GM19324 (cell line): ENCODE data around the gene USH1G.
"Not testable (repeated sequence)": the region's sequence is repeated elsewhere in the genome, so short reads cannot be mapped to it uniquely, and the experiment has no call there.

ENCODE experiments used
- ATAC-seq: cut with Tn5 transposase; IDR thresholded peaks from one replicate; pipeline ENCODE4 v1.9.1; 2021; ENCODE audit warnings: mild to moderate bottlenecking, moderate library complexity; ENCODE audit not compliant: unreplicated experiment, low FRiP score

USH1G gene

DNA sequence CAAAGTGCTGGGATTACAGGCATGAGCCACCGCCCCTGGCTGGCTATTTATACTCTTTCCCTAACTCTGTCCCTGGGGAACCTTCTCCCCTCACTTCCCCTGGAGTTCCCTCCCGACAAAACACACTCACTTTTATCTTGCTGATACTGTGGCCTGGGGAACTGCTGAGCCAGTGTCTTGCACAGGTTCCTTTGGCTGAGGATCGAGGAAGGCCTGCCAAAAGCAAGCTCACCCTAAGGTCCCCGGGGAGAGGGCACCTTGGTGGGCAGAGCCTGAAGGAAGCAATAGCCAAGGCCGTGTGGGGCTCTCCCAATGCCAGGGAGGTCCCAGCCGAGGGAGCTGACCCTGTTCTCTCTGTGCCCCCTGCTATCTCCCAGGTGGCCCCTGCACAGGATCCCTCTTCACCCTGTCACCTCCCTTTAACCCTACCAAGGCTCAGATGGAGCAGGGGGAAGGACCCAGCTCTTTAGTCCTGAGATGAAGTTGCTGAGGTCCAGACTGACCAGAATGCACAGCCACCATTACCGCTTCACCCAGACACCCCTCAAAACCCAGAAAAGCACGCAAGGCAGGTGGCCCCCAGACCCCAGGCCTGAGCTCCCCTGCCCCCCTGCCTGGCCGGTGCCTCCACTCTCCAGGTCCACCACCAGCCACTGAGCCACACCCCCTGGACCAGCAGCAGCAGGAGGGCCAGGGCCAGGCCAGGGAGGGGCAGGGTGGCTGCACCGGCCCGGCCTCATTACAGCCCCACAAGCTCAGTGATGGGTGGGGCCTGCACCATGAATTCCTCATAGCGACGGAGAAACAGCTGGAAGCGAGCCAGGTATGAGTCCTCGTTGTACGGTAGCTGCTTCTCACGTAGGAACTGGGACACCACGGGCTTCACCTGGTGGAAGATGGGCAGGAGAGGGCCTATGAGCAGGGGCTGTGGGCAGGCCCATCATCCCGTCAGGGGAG lies 45.2 kb downstream of the USH1G start:
- no peak for ATAC-seq

DNA sequence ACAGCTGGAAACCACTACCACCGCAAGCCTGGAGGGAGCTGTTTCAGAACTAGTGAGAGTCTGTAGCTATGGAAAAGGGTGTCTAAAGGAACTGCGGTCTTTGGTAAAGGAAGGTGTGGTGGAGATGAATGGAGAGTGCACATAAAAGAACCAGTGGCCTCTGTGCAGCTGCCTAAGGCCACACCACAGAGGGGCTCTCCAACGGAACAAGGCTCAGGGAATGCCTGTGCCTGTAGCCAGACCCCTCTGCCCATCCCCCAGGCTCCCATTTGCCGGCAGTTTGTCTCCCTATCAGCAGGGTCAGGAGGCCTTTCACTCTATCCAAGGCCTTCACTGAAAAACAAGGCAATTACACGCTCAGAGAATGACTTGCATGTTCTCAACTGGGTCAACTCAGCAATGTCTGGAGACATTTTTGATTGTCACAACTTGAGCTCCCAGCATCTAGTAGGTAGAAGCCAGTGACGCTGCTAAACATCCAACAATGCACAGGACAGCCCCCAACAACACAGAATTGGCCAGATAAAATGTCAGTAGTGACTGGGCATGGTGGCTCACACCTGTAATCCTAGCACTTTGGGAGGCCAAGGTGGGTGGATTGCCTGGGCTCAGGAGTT lies 47.0 kb downstream of the USH1G start:
- ATAC-seq, result no peak

DNA sequence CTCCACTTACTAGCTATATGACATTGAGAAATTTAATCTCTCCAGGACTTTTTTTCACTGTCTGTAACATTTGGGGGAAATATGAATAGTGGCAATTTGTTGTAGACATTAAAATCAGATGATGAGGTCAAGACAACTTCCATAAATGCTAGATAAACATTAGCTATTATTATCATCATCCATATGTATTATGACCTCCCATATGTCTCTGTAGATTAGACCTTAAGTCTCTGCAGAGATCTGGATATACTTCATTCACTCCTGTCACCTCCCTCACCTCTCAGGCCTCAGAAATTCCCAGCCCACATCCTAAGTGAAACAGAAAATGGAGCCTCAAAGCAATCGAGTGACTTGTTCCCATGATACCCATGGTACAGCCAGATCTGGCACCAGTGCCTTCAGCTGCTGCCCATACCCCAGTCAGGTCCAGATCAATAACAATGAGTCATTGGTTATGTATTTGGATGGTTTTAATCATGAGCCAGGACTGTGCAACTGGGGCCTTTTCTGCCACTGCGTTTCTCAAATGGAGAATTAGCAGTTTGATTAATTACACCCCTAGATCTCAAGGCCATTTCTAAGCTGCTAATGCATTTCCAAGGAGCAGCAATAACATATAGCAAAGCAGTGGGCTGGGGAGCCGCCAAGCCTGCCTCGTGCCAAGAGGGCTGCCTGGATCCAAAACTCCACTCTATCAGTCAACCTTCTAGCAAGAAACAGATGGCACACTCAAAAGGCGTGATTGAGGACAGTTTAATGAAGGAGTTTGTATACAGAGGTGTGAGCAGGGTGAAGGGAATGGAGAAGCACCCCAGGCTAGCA lies 47.7 kb downstream of the USH1G start:
- ATAC-seq, result no peak

DNA sequence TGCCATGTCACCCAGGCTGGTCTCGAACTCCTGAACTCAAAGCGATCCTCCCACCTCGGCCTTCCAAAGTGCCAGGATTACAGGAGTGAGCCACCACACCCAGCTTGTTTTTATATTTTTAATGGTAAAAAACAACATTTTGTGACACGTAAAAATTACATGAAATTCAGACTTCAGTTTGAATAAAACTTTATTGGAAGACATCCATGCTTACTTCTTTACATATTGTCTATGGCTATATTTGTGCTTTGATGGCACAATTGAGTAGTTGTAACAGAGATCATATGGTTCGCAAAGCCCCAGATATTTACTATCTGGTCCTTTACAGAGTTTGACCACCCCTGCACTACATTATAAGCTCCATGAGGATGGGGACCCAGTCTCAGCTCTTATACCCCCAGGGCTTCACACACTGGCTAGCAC lies 48.4 kb downstream of the USH1G start:
- ATAC-seq, result no peak

DNA sequence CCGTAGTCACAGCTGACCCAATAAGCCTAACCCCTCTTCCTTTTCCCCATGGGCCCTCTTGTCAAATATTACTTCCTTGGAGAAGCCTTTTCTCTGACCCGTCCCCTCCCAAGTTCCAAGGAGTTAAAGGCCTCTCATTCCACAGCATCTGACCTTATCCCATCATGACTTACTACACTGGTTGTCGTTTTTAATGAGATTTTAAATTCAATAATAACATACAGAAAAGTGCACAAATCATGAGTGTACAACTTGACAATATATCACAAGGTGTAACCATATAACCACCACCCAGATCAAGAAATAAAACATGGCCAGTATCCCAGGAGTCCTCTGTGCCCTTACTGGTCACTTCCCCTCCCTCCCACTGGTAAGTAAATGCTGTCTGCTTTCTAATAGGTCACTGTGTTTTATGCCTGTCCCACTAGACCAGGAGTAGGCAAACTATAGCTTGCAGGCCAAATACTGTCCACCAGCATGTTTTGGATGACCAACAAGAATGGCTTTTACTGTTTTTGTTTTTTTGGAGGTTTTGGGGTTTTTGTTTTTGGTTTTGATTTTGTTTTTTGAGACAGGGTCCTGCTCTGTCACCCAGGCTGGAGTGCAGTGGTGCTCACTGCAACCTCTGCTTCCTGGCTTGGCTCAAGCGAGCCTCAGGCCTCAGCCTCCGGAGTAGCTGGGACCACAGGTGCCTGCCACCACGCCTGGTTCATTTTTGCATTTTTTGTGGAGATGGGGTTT lies 49.0 kb downstream of the USH1G start:
- no peak for ATAC-seq

DNA sequence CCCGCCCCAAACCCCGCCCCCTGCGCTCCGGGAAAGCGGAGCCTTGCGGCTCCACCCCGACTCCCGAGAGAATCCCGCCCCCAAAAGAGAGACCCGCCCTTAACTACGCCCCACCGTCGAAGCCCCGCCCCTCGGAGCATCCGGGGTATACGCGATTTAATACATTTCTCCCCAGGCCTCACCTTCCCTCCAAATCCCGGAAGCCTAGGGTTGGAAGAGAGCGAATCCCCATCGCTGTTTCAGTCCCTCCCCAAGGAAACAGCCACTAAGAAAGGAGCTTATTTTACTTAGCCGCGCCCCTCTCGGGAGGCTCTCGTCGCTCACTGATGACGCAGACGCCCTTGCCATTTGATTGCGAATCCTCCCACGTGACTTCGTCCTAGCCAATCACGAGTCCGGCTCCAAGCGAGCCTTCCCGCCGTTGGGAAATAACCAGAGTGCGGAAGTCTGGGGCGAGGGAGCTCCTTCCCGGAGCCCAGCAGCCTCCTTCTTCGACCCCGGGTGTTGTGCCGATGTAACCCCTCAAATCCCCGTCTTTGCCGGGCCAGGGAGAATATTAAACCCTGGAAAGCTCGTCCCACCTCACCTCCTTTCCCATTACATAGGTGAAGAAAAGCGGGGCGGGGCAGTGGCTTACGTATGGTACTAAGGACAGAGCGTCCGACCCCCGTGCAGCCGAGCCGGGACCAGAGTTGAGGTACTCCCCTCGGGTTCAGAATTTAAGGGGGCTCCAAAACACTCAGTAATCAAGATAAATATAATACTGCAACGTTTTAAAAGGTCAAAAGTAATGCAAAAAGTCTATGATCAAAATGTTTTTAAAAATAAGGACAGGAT lies 49.8 kb downstream of the USH1G start:
- ATAC-seq, result peak; percentile 95

DNA sequence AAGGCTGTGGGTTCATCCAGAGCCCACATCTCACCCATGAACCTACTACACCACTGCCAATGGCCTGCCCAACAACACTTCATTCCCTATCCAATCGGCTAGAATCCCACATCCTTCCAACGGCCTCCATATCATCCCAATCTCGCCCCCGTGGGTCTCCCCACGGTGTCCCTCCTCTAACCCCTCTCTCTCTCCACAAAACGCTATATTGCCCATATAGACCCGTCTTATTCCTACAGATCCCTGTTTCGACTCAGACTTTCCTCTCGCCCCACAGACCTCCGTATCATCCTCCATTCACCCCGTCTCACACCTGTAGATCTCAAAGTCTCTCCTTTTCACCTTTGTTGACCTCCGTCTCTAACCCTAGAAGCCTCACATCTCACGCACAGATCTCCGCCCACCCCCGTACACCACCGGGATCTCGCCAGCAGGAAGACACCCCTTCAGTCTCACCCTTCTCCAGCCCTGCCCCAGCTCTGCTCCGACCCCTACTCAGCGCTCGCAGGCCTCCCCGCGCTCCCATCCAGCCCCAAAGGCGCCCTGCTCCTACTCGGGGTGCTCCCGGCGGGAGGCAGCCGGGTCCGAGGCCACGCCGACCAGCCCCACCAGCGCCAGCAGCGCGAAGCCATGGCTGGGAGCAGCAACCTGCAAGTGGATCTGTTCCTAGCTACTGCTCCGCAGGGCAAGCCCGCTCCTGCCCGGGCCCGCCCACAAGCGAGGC lies 50.6 kb downstream of the USH1G start, which contains the start of gene FDXR:
FDXR (minus strand) TSS at position 682 of the 724 bp plus-strand sequence; CDS start at position 632, 50 bp downstream.
- peak; percentile 24 for ATAC-seq

DNA sequence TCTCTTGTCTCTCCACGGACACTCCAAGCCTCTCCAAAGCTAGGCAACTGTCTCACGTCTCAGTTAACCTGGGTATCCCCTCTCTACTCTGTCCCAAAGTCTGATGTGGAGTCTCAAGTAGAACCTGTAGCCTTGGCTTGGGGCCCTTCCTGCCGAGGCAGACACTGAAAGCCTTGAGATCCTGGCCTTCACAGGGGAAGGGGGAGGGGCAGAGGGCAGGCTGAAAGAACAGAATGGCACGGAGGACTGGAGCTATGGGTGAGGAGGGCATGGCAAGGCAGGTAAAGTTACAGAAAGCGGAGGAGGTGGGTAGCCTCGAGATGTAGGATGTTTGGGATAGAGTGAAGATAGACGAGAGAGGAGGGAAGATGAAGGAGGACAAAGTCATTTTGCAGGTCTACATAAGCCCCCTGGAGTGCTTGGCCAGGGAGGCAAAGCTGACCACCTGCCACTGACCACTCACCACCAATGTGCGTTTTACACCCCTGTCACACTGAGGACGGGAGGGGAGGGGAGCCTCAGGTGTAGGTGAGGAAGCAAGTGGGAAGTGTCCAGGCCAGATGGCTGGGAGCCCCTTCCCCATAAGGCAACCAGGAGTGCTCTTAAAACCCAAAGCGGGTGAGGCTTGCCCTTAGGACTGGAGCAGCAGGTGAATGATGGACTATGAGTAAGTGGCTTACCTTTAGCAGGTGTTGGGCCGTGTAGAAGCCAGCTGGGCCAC lies 51.5 kb downstream of the USH1G start:
- no peak for ATAC-seq

DNA sequence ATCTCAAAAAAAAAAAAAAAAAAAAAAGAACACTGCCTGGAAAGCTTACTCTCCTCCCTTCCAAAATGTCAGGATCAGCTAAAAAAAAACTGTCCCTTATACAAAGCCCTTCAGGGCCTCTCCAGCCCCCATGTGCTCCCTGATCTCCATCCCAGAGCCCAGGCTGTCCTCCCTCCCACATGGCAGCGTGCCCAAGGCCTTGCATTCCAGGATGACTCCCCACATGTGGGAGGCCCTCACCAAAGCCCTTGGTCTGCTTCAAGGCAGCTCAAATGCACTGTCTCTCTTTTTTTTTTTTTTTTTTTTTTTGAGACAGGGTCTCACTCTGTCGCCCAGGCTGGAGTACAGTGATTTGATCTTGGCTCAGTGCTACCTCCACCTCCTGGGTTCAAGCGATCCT lies 52.5 kb downstream of the USH1G start:
- no peak for ATAC-seq

DNA sequence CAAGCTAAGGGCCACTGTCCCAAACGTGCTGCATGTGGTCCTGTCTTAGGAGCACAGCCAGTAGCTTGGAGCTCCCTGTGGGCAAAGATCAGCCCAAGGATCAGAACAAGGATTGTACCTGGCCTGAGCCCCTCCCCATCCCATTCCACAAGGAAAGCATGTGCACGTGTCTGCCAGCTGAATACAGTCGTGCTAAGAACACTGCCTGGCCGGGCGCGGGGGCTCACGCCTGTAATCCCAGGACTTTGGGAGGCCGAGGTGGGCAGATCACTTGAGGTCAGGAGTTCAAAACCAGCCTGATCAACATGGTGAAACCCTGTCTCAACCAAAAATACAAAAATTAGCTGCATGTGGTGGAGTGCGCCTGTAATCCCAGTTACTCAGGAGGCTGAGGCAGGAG lies 53.0 kb downstream of the USH1G start:
- not testable (repeated sequence) for ATAC-seq

DNA sequence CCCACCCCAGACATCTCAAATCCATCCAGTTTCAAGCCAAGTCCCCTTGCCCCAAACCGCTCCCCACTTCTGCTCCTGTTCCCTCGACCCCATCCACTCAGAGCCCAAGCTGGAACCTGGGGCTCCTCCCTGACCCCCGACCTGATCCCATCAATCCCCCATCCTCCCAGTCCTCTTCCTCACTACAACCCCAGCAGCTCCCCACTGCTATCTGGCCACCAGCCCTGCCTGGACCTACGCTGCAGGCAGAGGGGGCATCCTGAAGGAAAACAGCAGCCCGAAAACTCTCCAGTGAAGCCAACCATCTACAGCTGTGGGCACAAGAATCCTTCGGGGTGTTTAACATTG lies 54.2 kb downstream of the USH1G start:
- ATAC-seq, result no peak

DNA sequence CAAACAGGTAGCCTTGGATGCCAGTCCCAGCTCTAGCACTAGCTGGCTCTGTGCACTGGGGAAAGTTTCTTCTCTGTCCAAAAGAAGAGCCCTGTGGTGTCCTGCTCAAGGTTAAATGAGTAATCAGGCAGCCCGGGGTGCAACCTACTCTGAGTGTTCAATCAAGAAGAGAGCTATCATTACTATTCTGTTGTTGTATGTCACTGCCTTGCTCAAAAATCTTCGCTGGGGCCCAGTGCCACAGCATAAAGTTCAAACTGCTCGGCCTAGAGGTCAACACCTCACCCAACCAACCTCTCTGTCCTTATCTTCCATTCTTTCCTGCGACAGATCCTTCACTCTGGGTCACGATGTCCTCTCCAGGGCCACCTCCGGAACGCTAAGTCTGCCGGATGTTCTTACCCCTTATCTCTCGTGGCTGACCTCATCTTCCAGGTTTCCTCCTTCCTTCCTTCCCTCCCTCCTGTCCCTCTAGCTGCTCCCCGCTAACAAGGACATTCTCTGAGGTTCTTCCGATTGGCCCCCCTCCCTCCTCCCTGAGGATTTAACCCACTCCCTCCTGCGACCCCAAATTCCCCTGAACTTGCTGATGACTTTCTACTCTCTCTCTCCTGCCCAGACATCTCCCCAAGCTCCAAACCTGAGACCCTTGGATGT lies 54.7 kb downstream of the USH1G start:
- no peak for ATAC-seq

DNA sequence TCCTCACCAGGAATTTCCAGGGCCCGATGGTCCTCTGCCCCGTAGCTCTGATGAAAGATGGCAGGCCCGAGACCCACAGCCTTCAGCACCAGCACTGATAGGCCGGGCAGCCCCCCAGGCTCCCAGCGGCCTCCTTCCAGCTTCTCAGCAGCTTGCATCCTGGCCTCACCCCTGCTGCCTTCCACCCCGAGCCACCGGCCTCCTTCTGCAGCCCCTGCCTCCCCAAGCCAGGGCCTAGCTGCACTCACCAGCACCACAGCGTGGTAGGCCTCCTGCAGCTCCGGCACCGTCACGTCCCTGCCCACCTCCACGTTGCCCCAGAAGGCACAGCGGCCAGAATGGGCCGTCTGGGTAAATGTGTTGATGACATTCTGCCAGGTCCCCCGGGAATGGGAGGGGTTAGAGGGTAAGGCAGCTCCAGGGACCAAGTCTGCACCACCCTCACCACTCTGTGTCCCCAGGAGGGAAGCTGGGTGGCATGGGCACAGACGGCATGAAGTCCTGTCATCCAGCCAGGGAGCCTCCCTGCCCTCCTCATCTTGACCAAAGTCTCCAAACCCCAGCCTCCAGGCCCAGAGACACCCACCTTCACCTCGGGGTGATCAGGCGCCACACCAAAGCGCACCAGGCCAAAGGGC lies 56.7 kb downstream of the USH1G start:
- no peak for ATAC-seq
